Mesodermal cell (in vitro differentiated cells): ENCODE results near the gene TMPRSS11A.

Source experiments
- H3K27ac ChIP-seq: 2 replicates; pipeline ENCODE4 v1.7.0; 2013; ENCODE audit warnings: mild to moderate bottlenecking, low read depth, low read length, moderate library complexity; ENCODE audit not compliant: severe bottlenecking
- H3K36me3 ChIP-seq: 2 replicates; pipeline ENCODE4 v1.7.1; 2013; ENCODE audit warnings: mild to moderate bottlenecking, low read length, moderate library complexity; ENCODE audit not compliant: control insufficient read depth, insufficient read depth
- H3K4me1 ChIP-seq: one replicate; pipeline ENCODE4 v1.7.1; 2013; ENCODE audit warnings: mild to moderate bottlenecking, low read length; ENCODE audit not compliant: insufficient read depth, control insufficient read depth, poor library complexity, severe bottlenecking
- H3K4me3 ChIP-seq: 2 replicates; pipeline ENCODE4 v1.7.0; 2013; ENCODE audit warnings: low read length, control low read depth, mild to moderate bottlenecking; ENCODE audit not compliant: insufficient read depth, poor library complexity, severe bottlenecking; ENCODE audit errors: extremely low read depth
- H3K9me3 ChIP-seq: 2 replicates; pipeline ENCODE4 v1.7.1; 2013; ENCODE audit warnings: mild to moderate bottlenecking, low read length, moderate library complexity; ENCODE audit not compliant: control insufficient read depth
- WGBS, 2 experiments: methylation state at CpG; one replicate each; pipeline ENCODE4 v1.1.5; 2013; ENCODE audit warnings: missing lambda C conversion rate in 2 of 2; ENCODE audit not compliant: insufficient coverage in 2 of 2; 5-methylcytosine and 5-hydroxymethylcytosine counted together

TMPRSS11A gene

DNA sequence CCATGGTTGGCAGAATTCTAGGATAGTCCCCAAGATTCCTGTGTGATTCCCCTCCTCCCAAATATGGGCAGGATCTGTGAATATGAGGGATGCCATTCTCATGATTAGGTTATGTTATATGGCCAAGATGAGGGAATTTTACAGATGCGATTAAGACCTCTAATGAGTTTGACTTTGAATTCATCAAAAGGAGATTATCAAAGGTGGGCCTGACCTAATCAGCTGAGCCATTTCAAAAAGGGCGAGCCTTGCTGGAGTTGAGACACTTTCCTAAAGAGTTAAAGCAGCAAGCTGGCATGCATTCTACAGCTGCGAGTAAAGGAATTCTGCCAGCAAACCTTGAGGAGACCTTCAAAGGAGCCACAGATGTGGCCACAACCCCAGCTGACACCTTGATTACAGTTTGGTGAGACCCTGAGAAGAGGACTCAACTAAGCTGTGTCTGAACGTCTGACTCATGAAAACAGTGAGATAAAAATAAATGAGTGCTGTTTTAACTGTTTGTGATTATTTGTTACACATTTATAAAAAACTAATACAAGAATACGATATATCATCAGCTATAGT is 47.8 kb downstream of the TMPRSS11A start:
- 87 to 88% methylated on average over 3 of the region's 5 CpGs for WGBS, 2 experiments

DNA sequence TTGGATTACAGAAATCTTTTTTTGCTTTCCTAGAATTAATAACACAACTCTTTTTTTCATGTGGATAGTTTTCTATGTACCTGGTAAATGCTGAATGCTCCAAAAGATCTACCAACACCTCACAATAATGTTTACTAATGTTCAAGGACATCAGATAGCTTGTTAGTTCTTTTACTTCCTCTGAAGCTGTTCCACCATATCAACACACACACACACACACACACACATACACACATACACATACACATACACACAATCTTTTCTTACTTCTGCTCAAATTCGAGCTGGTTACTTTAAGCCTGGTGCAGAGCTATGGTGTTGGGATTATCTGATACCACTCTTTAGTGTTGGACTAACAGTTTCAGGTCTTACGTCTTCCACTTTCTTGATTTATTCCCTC is 51.2 kb downstream of the TMPRSS11A start:
- no peaks in the 10 kb centered on the region for H3K36me3 ChIP-seq
- no peaks in the 10 kb centered on the region for H3K9me3 ChIP-seq
- no peak overlapping the region for H3K4me3 ChIP-seq
- no peaks in the 10 kb centered on the region for H3K4me1 ChIP-seq
- no peak overlapping the region for H3K27ac ChIP-seq
- WGBS, 2 experiments: no CpG with 5 or more reads among the region's 2 CpGs

More for the DNA sequence above, 47.8 kb downstream of the TMPRSS11A start:
- no peak overlapping the region for H3K27ac ChIP-seq
- H3K4me1 ChIP-seq: no peaks in the 10 kb centered on the region
- H3K36me3 ChIP-seq: no peaks in the 10 kb centered on the region
- H3K4me3 ChIP-seq: no peak overlapping the region
- H3K9me3 ChIP-seq: no peaks in the 10 kb centered on the region

DNA sequence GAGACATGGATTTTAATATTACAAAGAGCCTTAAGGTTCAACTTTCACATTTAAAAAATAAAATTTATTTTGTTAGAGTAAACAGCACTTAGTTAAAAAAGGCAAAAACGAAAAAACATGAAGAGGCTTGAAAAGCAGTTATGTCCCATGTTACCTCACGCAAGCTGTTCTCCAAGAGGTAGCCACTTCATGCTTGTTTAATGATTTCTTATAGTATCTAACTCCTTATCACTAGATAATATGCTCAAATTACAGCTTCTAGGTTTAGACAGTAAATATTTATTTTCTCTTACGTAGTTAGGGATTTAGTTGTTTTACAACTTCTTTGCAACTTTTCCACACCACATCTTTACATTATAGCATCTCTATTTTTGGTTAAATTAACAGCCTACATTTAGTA is 51.7 kb downstream of the TMPRSS11A start:
- Histone ChIP-seq H3K36me3 (no peaks in the 10 kb centered on the region), H3K9me3 (no peaks in the 10 kb centered on the region), H3K4me3 (no peak overlapping the region), H3K4me1 (no peaks in the 10 kb centered on the region), H3K27ac (no peak overlapping the region)
- no CpG with 5 or more reads among the region's 3 CpGs for WGBS, 2 experiments

DNA sequence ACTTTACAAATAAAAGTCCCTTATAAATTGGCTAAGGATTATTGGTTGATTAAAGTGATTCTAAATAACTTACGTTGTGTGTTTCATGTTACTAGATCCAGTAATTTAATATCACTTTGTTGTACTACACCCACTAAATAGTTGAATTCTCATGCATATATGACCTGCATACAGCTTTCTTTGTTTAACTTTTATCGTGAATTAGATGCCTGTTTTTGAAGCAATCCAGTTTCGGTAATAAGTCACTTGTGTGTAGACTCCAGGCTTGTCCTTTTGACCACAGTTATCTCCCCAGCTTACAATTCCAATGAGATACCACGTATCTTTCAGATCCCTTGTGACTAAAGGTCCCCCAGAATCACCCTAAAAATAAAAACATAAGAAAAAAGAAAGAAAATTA is 52.2 kb downstream of the TMPRSS11A start:
- Histone ChIP-seq H3K36me3 (no peaks in the 10 kb centered on the region), H3K27ac (no peak overlapping the region)
- WGBS, 2 experiments: 94 to 95% methylated on average over 2 of the region's 4 CpGs

DNA sequence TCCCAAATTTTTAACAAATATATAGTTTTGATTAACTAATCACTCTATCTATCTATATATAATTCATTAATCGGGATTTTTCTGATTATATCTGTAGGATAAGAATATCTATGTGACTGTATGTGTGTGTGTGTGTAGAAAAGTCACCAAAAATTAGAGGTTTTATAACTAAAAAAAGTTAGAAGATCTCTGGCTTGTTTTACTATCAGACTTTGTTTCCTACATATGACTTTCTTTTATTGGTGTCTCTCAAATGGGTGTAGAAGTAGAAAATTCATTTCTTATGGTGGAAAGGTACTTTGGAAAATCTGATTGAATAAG is 52.7 kb downstream of the TMPRSS11A start:
- Histone ChIP-seq H3K9me3 (no peaks in the 10 kb centered on the region), H3K4me1 (no peaks in the 10 kb centered on the region), H3K27ac (no peak overlapping the region), H3K4me3 (no peak overlapping the region), H3K36me3 (no peaks in the 10 kb centered on the region)
- no CpG with 5 or more reads among the region's 1 CpG for WGBS, 2 experiments

More for the DNA sequence above, 52.2 kb downstream of the TMPRSS11A start:
- no peaks in the 10 kb centered on the region for H3K9me3 ChIP-seq
- H3K4me1 ChIP-seq: no peaks in the 10 kb centered on the region
- no peak overlapping the region for H3K4me3 ChIP-seq

DNA sequence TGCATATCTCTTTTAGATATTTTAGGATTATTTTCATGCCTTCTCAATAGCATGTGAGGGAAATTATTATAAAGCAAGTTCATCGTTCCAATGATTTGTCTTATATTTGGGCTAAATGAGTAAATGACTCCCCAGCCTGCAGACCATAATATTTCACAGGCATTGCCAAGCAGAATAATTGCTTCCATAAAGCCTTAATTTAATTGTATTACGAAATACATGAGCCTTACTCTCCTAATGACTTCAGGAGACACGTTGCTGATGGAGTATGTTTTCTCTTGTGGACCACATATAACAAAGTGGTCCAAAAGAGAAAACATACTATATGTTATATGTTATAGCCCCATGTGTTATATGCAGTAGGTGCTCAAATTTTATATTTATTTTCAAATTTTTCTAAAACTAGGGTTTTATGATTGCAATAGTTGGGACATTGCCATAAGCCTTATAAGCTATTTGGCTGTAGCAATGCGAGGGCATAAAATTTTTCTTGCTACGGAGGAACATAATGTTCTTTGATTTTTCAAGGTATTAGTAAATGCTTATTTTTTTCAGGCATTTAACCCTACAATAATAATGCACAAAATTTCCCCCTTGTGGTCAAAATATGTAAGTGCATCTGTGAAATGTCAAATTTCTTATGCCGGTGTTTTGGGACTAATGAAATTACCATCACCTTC is 53.2 kb downstream of the TMPRSS11A start:
- no peaks in the 10 kb centered on the region for H3K4me1 ChIP-seq
- H3K27ac ChIP-seq: no peak overlapping the region
- H3K36me3 ChIP-seq: no peaks in the 10 kb centered on the region
- no CpG with 5 or more reads among the region's 6 CpGs for WGBS, 2 experiments
- no peak overlapping the region for H3K4me3 ChIP-seq
- no peaks in the 10 kb centered on the region for H3K9me3 ChIP-seq

DNA sequence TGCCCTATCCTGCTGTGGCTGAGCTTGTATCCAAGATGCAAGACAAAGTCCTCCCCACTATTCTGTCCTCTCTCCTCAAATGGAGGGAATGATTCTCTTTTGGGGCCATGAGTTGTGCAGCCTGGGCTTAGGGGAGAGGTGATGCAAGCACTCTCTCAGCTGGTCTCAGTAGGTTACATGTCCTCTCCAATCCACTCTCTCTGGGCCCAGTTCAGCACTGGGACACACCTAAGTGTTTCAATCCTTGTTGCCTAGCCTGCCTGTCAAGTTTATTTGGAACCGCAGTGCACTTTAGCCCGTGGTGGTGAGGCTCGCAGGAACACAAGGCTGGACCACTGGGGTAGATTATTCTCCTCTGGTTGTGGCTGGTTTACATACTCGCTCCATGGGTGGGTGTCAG is 55.6 kb downstream of the TMPRSS11A start:
- no peak overlapping the region for H3K27ac ChIP-seq
- no peak overlapping the region for H3K4me3 ChIP-seq
- H3K4me1 ChIP-seq: no peaks in the 10 kb centered on the region
- 92% methylated on average over 2 of the region's 4 CpGs; no CpG with 5 or more reads in 1 of the 2 experiments for WGBS, 2 experiments
- H3K9me3 ChIP-seq: no peaks in the 10 kb centered on the region
- H3K36me3 ChIP-seq: no peaks in the 10 kb centered on the region

DNA sequence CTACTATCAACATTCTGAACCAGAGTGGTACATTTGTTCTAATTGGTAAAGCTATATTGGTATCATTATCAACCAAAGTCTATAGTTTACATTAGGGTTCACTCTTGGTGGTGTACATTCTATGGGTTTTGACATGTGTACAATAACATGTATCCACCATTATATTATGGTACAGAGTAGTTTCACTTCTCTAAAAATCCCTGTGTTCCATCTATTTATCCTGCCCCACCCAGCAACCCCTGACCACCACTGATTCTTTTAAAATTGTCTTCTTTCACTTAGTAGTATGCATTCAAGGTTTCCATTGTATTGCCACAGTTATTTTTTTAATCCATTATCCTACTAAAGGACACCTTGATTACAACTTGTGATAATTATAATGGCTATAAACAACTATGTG is 64.2 kb downstream of the TMPRSS11A start:
- Histone ChIP-seq H3K9me3 (no peaks in the 10 kb centered on the region), H3K27ac (no peak overlapping the region), H3K36me3 (no peaks in the 10 kb centered on the region), H3K4me1 (no peaks in the 10 kb centered on the region), H3K4me3 (no peak overlapping the region)

DNA sequence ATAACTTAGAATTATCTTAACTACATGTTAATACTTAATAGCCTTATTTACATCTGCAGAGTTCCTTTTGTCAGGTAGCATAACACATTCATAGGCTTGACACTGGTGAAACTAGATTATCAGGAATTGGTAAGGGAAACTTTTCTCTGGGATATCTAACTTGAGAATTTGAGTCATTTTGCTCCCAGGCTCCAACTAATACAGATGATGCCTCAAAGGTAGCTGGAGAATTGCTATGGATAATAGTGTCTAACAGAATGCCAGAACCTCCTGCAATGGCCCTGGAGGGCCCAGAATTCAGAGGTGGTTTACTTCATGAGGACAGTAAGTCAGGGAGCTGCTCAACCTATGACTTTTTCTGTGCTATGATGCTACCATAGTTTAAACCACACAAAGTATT is 65.6 kb downstream of the TMPRSS11A start:
- Histone ChIP-seq H3K4me1 (no peaks in the 10 kb centered on the region), H3K36me3 (no peaks in the 10 kb centered on the region), H3K27ac (no peak overlapping the region), H3K9me3 (no peaks in the 10 kb centered on the region), H3K4me3 (no peak overlapping the region)

DNA sequence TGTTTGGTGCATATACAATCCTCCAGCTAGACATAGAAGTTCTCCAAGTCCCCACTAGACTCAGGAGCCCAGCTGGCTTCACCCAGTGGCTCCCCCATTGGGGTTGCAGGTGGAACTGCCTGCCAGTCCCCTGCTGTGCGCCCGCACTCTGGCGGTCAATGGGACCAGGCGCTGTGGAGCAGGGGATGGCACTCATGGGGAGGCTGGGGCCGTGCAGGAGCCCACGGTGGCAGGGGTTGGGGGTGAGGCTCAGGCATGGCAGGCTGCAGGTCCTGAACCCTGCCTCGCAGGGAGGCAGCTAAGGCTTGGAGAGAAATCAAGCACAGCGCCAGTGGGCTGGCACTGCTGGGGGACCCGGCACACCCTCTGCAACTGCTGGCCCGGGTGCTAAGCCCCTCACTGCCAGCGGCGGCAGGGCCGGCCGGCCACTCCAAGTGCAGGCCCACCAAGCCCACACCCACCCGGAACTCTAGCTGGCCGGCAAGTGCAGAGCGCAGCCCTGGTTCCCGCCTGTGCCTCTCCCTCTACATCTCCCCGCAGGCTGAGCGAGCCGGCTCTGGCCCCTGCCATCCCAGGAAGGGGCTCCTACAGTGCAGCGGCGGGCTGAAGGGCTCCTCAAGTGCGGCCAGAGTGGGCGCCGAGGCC is 66.8 kb downstream of the TMPRSS11A start:
- no peak overlapping the region for H3K4me3 ChIP-seq
- no peaks in the 10 kb centered on the region for H3K36me3 ChIP-seq
- H3K4me1 ChIP-seq: no peaks in the 10 kb centered on the region
- no peaks in the 10 kb centered on the region for H3K9me3 ChIP-seq
- H3K27ac ChIP-seq: no peak overlapping the region
- 94 to 96% methylated on average over 13 to 19 of the region's 26 CpGs for WGBS, 2 experiments

DNA sequence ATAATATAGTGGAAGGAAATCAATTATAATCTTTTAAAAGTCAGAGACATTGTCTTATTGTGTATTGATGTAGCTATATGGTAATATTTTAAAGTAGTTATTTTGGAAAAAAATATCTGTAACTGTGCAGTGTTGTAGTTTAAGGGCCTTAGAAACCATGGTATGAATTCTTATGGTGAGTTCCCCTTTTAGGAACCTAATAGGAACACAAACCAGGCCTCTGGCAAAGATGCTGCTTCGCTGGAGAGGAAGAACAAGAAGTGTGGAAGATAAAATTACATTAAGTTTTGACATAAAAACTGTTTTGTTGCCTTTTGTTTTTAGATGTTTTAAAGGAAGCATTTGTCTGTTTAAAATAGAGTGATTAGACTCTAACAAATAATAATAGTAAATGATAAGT is 68.6 kb downstream of the TMPRSS11A start:
- Histone ChIP-seq H3K36me3 (no peaks in the 10 kb centered on the region), H3K4me3 (no peak overlapping the region), H3K9me3 (no peaks in the 10 kb centered on the region), H3K4me1 (no peaks in the 10 kb centered on the region), H3K27ac (no peak overlapping the region)
- WGBS, 2 experiments: 100% methylated on average over 1 of the region's 1 CpG; no CpG with 5 or more reads in 1 of the 2 experiments
